Activated CD4-positive, alpha-beta T cell treated with anti-CD3 and anti-CD28 coated beads, Interleukin-2, amount 50 U/mL, for 4 hours (primary cell): ENCODE results near the gene IDI1.
"Not testable (repeated sequence)": the region's sequence is repeated elsewhere in the genome, so short reads cannot be mapped to it uniquely, and the experiment has no call there.

Experiments
- DNase-seq, 2 experiments: peaks; one replicate each; pipeline ENCODE4 v3.0.0-alpha.2; 2020

Gene IDI1

GRCh38 chr10:1048732-1049424, at the start of gene IDI1:
IDI1 (minus strand) TSS chr10:1049119; CDS start chr10:1049003, 116 bp downstream.
- peak; percentile 91 to 94 for DNase-seq

GRCh38 chr10:1097436-1097835, 48.5 kb upstream of the IDI1 start:
- no peak for DNase-seq

GRCh38 chr10:1096287-1096889, 47.5 kb upstream of the IDI1 start:
- no peak for DNase-seq

GRCh38 chr10:1095498-1095897, 46.6 kb upstream of the IDI1 start:
- DNase-seq = no peak

GRCh38 chr10:1094112-1095057, 45.5 kb upstream of the IDI1 start:
- DNase-seq = peak; percentile 12 to 34

GRCh38 chr10:1093696-1094095, 44.8 kb upstream of the IDI1 start:
- DNase-seq = no peak

GRCh38 chr10:1090696-1091095, 41.8 kb upstream of the IDI1 start:
- DNase-seq = no peak

GRCh38 chr10:1089017-1089689, 40.2 kb upstream of the IDI1 start:
- DNase-seq = no peak

GRCh38 chr10:1086787-1087186, 37.9 kb upstream of the IDI1 start:
- no peak for DNase-seq

- no peak for DNase-seq
Observed at GRCh38 chr10:1085258-1085657, 36.3 kb upstream of the IDI1 start.

GRCh38 chr10:1084011-1084950, 35.4 kb upstream of the IDI1 start:
- no peak for DNase-seq

- no peak for DNase-seq
Observed at GRCh38 chr10:1083581-1083980, 34.7 kb upstream of the IDI1 start.

- DNase-seq = no peak
Observed at GRCh38 chr10:1078668-1079067, 29.7 kb upstream of the IDI1 start.

- DNase-seq = no peak
Observed at GRCh38 chr10:1074748-1075308, 25.9 kb upstream of the IDI1 start.

GRCh38 chr10:1074052-1074747, 25.3 kb upstream of the IDI1 start:
- DNase-seq = no peak

- DNase-seq = no peak
Observed at GRCh38 chr10:1070919-1071318, 22.0 kb upstream of the IDI1 start.

- no peak for DNase-seq
Observed at GRCh38 chr10:1068380-1069361, 19.8 kb upstream of the IDI1 start.

GRCh38 chr10:1066734-1067133, 17.8 kb upstream of the IDI1 start:
- not testable (repeated sequence) for DNase-seq

- DNase-seq = no peak
Observed at GRCh38 chr10:1064964-1065247, 16.0 kb upstream of the IDI1 start.
